ENCODE measurements around the gene FAM83C. TPM values are rescaled to one million over a fixed set of nuclear protein-coding genes. Genes with fewer than 3 reads are reported as not detected.

Gene FAM83C
- total and polyA plus RNA-seq, 9 of the 15 experiments (the other 6 are each of a cell fraction or from before 2014, with no cell fraction given) = not detected

- no peak for TF ChIP-seq ZNF408 (CRISPR knock-in tag; IDR thresholded peaks at IDR 0.05; ENCODE audit: low read depth)
- peak; percentile 26; the same call in 1 of the 2 replicates for TF ChIP-seq THRAP3 (IDR thresholded peaks at IDR 0.05; ENCODE audit: borderline replicate concordance)
- peak; percentile 68 for TF ChIP-seq BRD9 (IDR thresholded peaks at IDR 0.05; ENCODE audit: low read depth, partially characterized antibody)
- TF ChIP-seq HDAC2 (IDR thresholded peaks at IDR 0.05) = peak; percentile 43; the same call in 1 of the 2 replicates
- TF ChIP-seq E2F8 (IDR thresholded peaks at IDR 0.05; ENCODE audit: low read depth, partially characterized antibody) = peak; percentile 79
- TF ChIP-seq SNIP1 (IDR thresholded peaks at IDR 0.05; ENCODE audit: low read depth) = peak; percentile 48; the same call in 1 of the 2 replicates
- TF ChIP-seq TRIM24 (IDR thresholded peaks at IDR 0.05) = peak in 1 of 2 experiments; percentile 42; a peak in 1 of 4 replicates
- TF ChIP-seq RBM39 (optimal IDR thresholded peaks at IDR 0.05; ENCODE audit: low read depth, low read length) = no peak
- TF ChIP-seq ATF3 (IDR thresholded peaks at IDR 0.05) = peak; percentile 99
- TF ChIP-seq ATF3 (CRISPR knock-in tag; conservative IDR thresholded peaks at IDR 0.05) = no peak
- no peak for TF ChIP-seq ELK1 (CRISPR knock-in tag; IDR thresholded peaks at IDR 0.05)
- peak in 1 of 2 experiments; percentile 44; a peak in 1 of 4 replicates for TF ChIP-seq ARNT (IDR thresholded peaks at IDR 0.05)
- TF ChIP-seq JUND (IDR thresholded peaks at IDR 0.05; ENCODE audit: borderline replicate concordance, low read depth, low read length) = peak; percentile 90
- peak; percentile 91 for TF ChIP-seq JUND (tag; IDR thresholded peaks at IDR 0.05; ENCODE audit: borderline replicate concordance, low read depth, low read length)
- TF ChIP-seq CSDE1 (IDR thresholded peaks at IDR 0.05) = peak in 1 of 2 experiments; percentile 81; a peak in 1 of 4 replicates
- peak; percentile 66 for TF ChIP-seq ARID1B (IDR thresholded peaks at IDR 0.05)
- peak; percentile 86 for TF ChIP-seq DPF2 (IDR thresholded peaks at IDR 0.05)
- TF ChIP-seq RERE (CRISPR knock-in tag; IDR thresholded peaks at IDR 0.05; ENCODE audit: borderline replicate concordance) = no peak
- TF ChIP-seq EP400 (IDR thresholded peaks at IDR 0.05) = peak; percentile 37; the same call in 1 of the 2 replicates
- peak; percentile 93 for TF ChIP-seq NFE2L1 (tag; IDR thresholded peaks at IDR 0.05; ENCODE audit: borderline replicate concordance, low read depth)
- TF ChIP-seq SMARCE1 (IDR thresholded peaks at IDR 0.05) = peak; percentile 53
These were observed 6.5 kb downstream of the FAM83C start (continued) for GRCh38 chr20:35285806-35286076.
